ELF-1 (cell line): ENCODE measurements around the gene NAGLU.

Source experiments
- DNase-seq: peaks from one replicate; pipeline ENCODE4 v3.0.0-alpha.2; 2016; ENCODE audit warnings: low read depth, low spot score

The NAGLU gene

GRCh38 chr17:42564815-42565522 lies 28.9 kb downstream of the NAGLU start:
- no peak for DNase-seq

GRCh38 chr17:42565523-42566214 lies 29.6 kb downstream of the NAGLU start:
- no peak for DNase-seq

- DNase-seq = no peak
These were observed 30.3 kb downstream of the NAGLU start for GRCh38 chr17:42566215-42566882.

GRCh38 chr17:42566883-42567573 lies 31.0 kb downstream of the NAGLU start, which contains the start of gene MLX:
TSS of gene MLX (plus strand) at chr17:42567100. CDS start at chr17:42567125, 25 bp downstream.
- DNase-seq = peak; percentile 92

GRCh38 chr17:42568341-42569111 lies 32.5 kb downstream of the NAGLU start:
- no peak for DNase-seq

GRCh38 chr17:42571435-42572225 lies 35.6 kb downstream of the NAGLU start:
- no peak for DNase-seq

- DNase-seq = no peak
These were observed 37.1 kb downstream of the NAGLU start for GRCh38 chr17:42573095-42573494.

- DNase-seq = no peak
These were observed 38.4 kb downstream of the NAGLU start for GRCh38 chr17:42574463-42574862.

- DNase-seq = no peak
These were observed 41.1 kb downstream of the NAGLU start for GRCh38 chr17:42577140-42577531.

- peak; percentile 97 for DNase-seq
These were observed 41.7 kb downstream of the NAGLU start, which contains the start of gene PSMC3IP for GRCh38 chr17:42577532-42578281. TSS of gene PSMC3IP (minus strand) at chr17:42577729. CDS start at chr17:42577686, 43 bp downstream.

GRCh38 chr17:42578282-42578869 lies 42.3 kb downstream of the NAGLU start:
- peak; percentile 90 for DNase-seq

GRCh38 chr17:42579794-42580551 lies 43.9 kb downstream of the NAGLU start:
- DNase-seq = no peak

- no peak for DNase-seq
These were observed 45.8 kb downstream of the NAGLU start for GRCh38 chr17:42581744-42582270.

- DNase-seq = no peak
These were observed 48.8 kb downstream of the NAGLU start for GRCh38 chr17:42584880-42585279.

- DNase-seq = no peak
These were observed 49.3 kb downstream of the NAGLU start for GRCh38 chr17:42585353-42585752.

- DNase-seq = no peak
These were observed 50.6 kb downstream of the NAGLU start for GRCh38 chr17:42586514-42587230.

GRCh38 chr17:42590886-42591285 lies 54.8 kb downstream of the NAGLU start:
- no peak for DNase-seq
